Osteoblast (primary cell): ENCODE measurements around the gene TMC5. TPM values are rescaled to one million over a fixed set of nuclear protein-coding genes. Genes with fewer than 3 reads are reported as not detected.

Experiments
- DNase-seq: peaks from one replicate; pipeline ENCODE4 v3.0.0; 2011; ENCODE audit warnings: low spot score, mixed read lengths; ENCODE audit not compliant: insufficient read length; ENCODE audit errors: missing footprints
- H2AFZ ChIP-seq: 2 replicates; pipeline ENCODE4 v1.6.0; 2011; ENCODE audit warnings: mild to moderate bottlenecking, low read length
- H3K27ac ChIP-seq: 2 replicates; pipeline ENCODE4 v1.5.1; 2011; ENCODE audit warnings: mild to moderate bottlenecking, low read depth, low read length, moderate library complexity
- H3K27me3 ChIP-seq: 2 replicates; pipeline ENCODE4 v1.6.0; 2012; ENCODE audit warnings: mild to moderate bottlenecking, control low read depth, inconsistent platforms, low read length, moderate library complexity; ENCODE audit not compliant: insufficient read depth
- H3K36me3 ChIP-seq: 2 replicates; pipeline ENCODE4 v1.5.1; 2011; ENCODE audit warnings: mild to moderate bottlenecking, low read length, control low read depth, moderate library complexity; ENCODE audit not compliant: insufficient read depth
- H3K4me1 ChIP-seq: 2 replicates; pipeline ENCODE4 v1.5.1; 2011; ENCODE audit warnings: mild to moderate bottlenecking, low read length, control low read depth, moderate library complexity; ENCODE audit not compliant: insufficient read depth
- H3K4me2 ChIP-seq: 2 replicates; pipeline ENCODE4 v1.6.0; 2011; ENCODE audit warnings: mild to moderate bottlenecking, low read length; ENCODE audit not compliant: insufficient read depth
- H3K4me3 ChIP-seq: fragments of 200-600 bp; sonication (generic); 3 replicates; pipeline ENCODE4 v1.5.1; 2012; ENCODE audit warnings: mild to moderate bottlenecking, low read length, inconsistent platforms; ENCODE audit not compliant: insufficient read depth
- H3K79me2 ChIP-seq: 2 replicates; pipeline ENCODE4 v1.6.0; 2012; ENCODE audit warnings: mild to moderate bottlenecking, low read length, control low read depth, inconsistent platforms; ENCODE audit not compliant: insufficient read depth
- H3K9me3 ChIP-seq: 2 replicates; pipeline ENCODE4 v1.5.1; 2011; ENCODE audit warnings: low read depth, low read length, control low read depth
- H4K20me1 ChIP-seq: 2 replicates; pipeline ENCODE4 v1.6.0; 2012; ENCODE audit warnings: mild to moderate bottlenecking, low read length, control low read depth; ENCODE audit not compliant: insufficient read depth
- CTCF ChIP-seq: IDR thresholded peaks from 2 replicates; pipeline ENCODE4 v1.5.1; 2011; ENCODE audit warnings: mild to moderate bottlenecking, low read depth, low read length, moderate library complexity; ENCODE audit errors: extremely low read depth
- total RNA-seq: library from RNA; depleted of rRNA; stranded (reverse); fragments of >200 nt; gene quantifications from 2 replicates; pipeline ENCODE4 v1.2.3, GENCODE V29; 2012

TMC5 gene
- total RNA-seq, 1 donor, result under 0.01 TPM

- Histone ChIP-seq H3K4me3 (no peak overlapping the region), H3K9me3 (no peaks in the 10 kb centered on the region), H3K36me3 (no peaks in the 10 kb centered on the region), H2AFZ (no peak overlapping the region), H3K4me1 (no peaks in the 10 kb centered on the region), H3K27me3 (no peaks in the 10 kb centered on the region), H3K79me2 (no peaks in the 10 kb centered on the region), H3K27ac (no peak overlapping the region), H4K20me1 (no peaks in the 10 kb centered on the region), H3K4me2 (no peak overlapping the region)
- no peak for TF ChIP-seq CTCF
- no peak for DNase-seq
These were observed 18.9 kb downstream of the TMC5 start for GRCh38 chr16:19436540-19436939.

- no peak for DNase-seq
- H3K27me3 ChIP-seq, result no peaks in the 10 kb centered on the region
- TF ChIP-seq CTCF, result no peak
These were observed 19.6 kb downstream of the TMC5 start for GRCh38 chr16:19437280-19437679.

GRCh38 chr16:19438739-19439138 lies 21.1 kb downstream of the TMC5 start:
- no peak for DNase-seq
- no peak overlapping the region for H3K4me3 ChIP-seq
- no peaks in the 10 kb centered on the region for H3K79me2 ChIP-seq
- no peak overlapping the region for H3K4me2 ChIP-seq
- H3K36me3 ChIP-seq, result no peaks in the 10 kb centered on the region
- no peak for TF ChIP-seq CTCF
- H3K9me3 ChIP-seq, result no peaks in the 10 kb centered on the region
- no peaks in the 10 kb centered on the region for H3K27me3 ChIP-seq
- no peaks in the 10 kb centered on the region for H3K4me1 ChIP-seq
- no peak overlapping the region for H3K27ac ChIP-seq
- H4K20me1 ChIP-seq, result no peaks in the 10 kb centered on the region
- no peak overlapping the region for H2AFZ ChIP-seq

More at GRCh38 chr16:19437280-19437679, 19.6 kb downstream of the TMC5 start:
- Histone ChIP-seq H3K4me1 (no peaks in the 10 kb centered on the region), H3K27ac (no peak overlapping the region), H3K79me2 (no peaks in the 10 kb centered on the region), H3K4me2 (no peak overlapping the region), H3K36me3 (no peaks in the 10 kb centered on the region), H4K20me1 (no peaks in the 10 kb centered on the region), H2AFZ (no peak overlapping the region), H3K9me3 (no peaks in the 10 kb centered on the region), H3K4me3 (no peak overlapping the region)

- no peak overlapping the region for H3K4me3 ChIP-seq
- no peak for DNase-seq
- H3K36me3 ChIP-seq, result no peaks in the 10 kb centered on the region
- no peak overlapping the region for H2AFZ ChIP-seq
- TF ChIP-seq CTCF, result no peak
- H3K9me3 ChIP-seq, result no peaks in the 10 kb centered on the region
- no peaks in the 10 kb centered on the region for H3K4me1 ChIP-seq
- no peaks in the 10 kb centered on the region for H3K27me3 ChIP-seq
- H4K20me1 ChIP-seq, result no peaks in the 10 kb centered on the region
- H3K4me2 ChIP-seq, result no peak overlapping the region
- no peak overlapping the region for H3K27ac ChIP-seq
- H3K79me2 ChIP-seq, result no peaks in the 10 kb centered on the region
These were observed 21.8 kb downstream of the TMC5 start for GRCh38 chr16:19439483-19439882.
